H9 (cell line): ENCODE results near the gene JARID2. TPM values are rescaled to one million over a fixed set of nuclear protein-coding genes. Genes with fewer than 3 reads are reported as not detected.

ENCODE experiments used
- DNase-seq: peaks from one replicate; pipeline ENCODE4 v3.0.0-alpha.2; 2017
- H2AFZ ChIP-seq: one replicate; pipeline ENCODE4 v1.6.1; 2013; ENCODE audit warnings: mild to moderate bottlenecking, low read length, control low read depth, moderate library complexity
- H2AK5ac ChIP-seq: 2 replicates; pipeline ENCODE4 v1.6.1; 2013; ENCODE audit warnings: low read length, control low read depth, mixed read lengths; ENCODE audit not compliant: insufficient read length
- H2BK120ac ChIP-seq: one replicate; pipeline ENCODE4 v1.6.1; 2013; ENCODE audit warnings: low read depth, mild to moderate bottlenecking, low read length, control low read depth, inconsistent platforms; ENCODE audit not compliant: poor library complexity, severe bottlenecking
- H2BK12ac ChIP-seq: 2 replicates; pipeline ENCODE4 v1.6.1; 2013; ENCODE audit warnings: low read length, control low read depth, mixed read lengths, low read depth; ENCODE audit not compliant: insufficient read length
- H2BK15ac ChIP-seq: 2 replicates; pipeline ENCODE4 v1.6.1; 2013; ENCODE audit warnings: low read depth, low read length, control low read depth
- H2BK20ac ChIP-seq: one replicate; pipeline ENCODE4 v1.6.1; 2013; ENCODE audit warnings: low read depth, mild to moderate bottlenecking, low read length, control low read depth, inconsistent platforms; ENCODE audit not compliant: poor library complexity, severe bottlenecking
- H2BK5ac ChIP-seq: 2 replicates; pipeline ENCODE4 v1.6.1; 2013; ENCODE audit warnings: low read length, control low read depth, mixed read lengths; ENCODE audit not compliant: insufficient read length
- H3K14ac ChIP-seq: 2 replicates; pipeline ENCODE4 v1.6.1; 2013; ENCODE audit warnings: low read length, control low read depth; ENCODE audit not compliant: insufficient read depth
- H3K18ac ChIP-seq: 2 replicates; pipeline ENCODE4 v1.6.1; 2013; ENCODE audit warnings: low read depth, mild to moderate bottlenecking, mixed read lengths, low read length, control low read depth; ENCODE audit not compliant: insufficient read length
- H3K23ac ChIP-seq: 2 replicates; pipeline ENCODE4 v1.6.1; 2013; ENCODE audit warnings: low read length, control low read depth, mixed read lengths, low read depth; ENCODE audit not compliant: insufficient read length
- H3K23me2 ChIP-seq: 2 replicates; pipeline ENCODE4 v1.6.1; 2013; ENCODE audit warnings: low read depth, mild to moderate bottlenecking, mixed read lengths, low read length, control low read depth; ENCODE audit not compliant: insufficient read length, poor library complexity, severe bottlenecking
- H3K27ac ChIP-seq: 2 replicates; pipeline ENCODE4 v1.5.1; 2013; ENCODE audit warnings: low read length, control low read depth, mixed read lengths, low read depth; ENCODE audit not compliant: insufficient read length
- H3K27me3 ChIP-seq: 2 replicates; pipeline ENCODE4 v1.6.1; 2013; ENCODE audit warnings: low read length, control low read depth, inconsistent platforms; ENCODE audit not compliant: insufficient read depth
- H3K4ac ChIP-seq: 2 replicates; pipeline ENCODE4 v1.6.1; 2013; ENCODE audit warnings: low read depth, mild to moderate bottlenecking, control low read depth, inconsistent platforms, low read length, moderate library complexity
- H3K4me1 ChIP-seq: 2 replicates; pipeline ENCODE4 v1.6.1; 2013; ENCODE audit warnings: low read length, control low read depth, inconsistent platforms; ENCODE audit not compliant: insufficient read depth
- H3K4me2 ChIP-seq: 2 replicates; pipeline ENCODE4 v1.6.1; 2013; ENCODE audit warnings: low read length, control low read depth, mixed read lengths; ENCODE audit not compliant: insufficient read length, insufficient read depth
- H3K56ac ChIP-seq: 2 replicates; pipeline ENCODE4 v1.6.1; 2013; ENCODE audit warnings: low read depth, mild to moderate bottlenecking, mixed read lengths, low read length, control low read depth; ENCODE audit not compliant: insufficient read length
- H3K79me1 ChIP-seq: 2 replicates; pipeline ENCODE4 v1.6.1; 2013; ENCODE audit warnings: low read depth, mild to moderate bottlenecking, moderate library complexity, low read length, control low read depth, inconsistent platforms; ENCODE audit not compliant: insufficient read depth, poor library complexity, severe bottlenecking
- H3K79me2 ChIP-seq: 2 replicates; pipeline ENCODE4 v1.6.1; 2013; ENCODE audit warnings: low read length, control low read depth, inconsistent platforms; ENCODE audit not compliant: insufficient read depth
- H3K9ac ChIP-seq: 2 replicates; pipeline ENCODE4 v1.6.1; 2013; ENCODE audit warnings: low read length, control low read depth, mixed read lengths; ENCODE audit not compliant: insufficient read length; ENCODE audit errors: extremely low read depth
- H3K9me3 ChIP-seq: one replicate; pipeline ENCODE4 v1.6.1; 2013; ENCODE audit warnings: low read depth, low read length, inconsistent platforms; ENCODE audit not compliant: control insufficient read depth
- H3T11ph ChIP-seq: one replicate; pipeline ENCODE4 v1.6.1; 2013; ENCODE audit warnings: mild to moderate bottlenecking, low read length, control low read depth, inconsistent platforms
- H4K20me1 ChIP-seq: one replicate; pipeline ENCODE4 v1.6.1; 2013; ENCODE audit not compliant: control insufficient read depth, insufficient read length, insufficient read depth
- H4K5ac ChIP-seq: 2 replicates; pipeline ENCODE4 v1.6.1; 2013; ENCODE audit warnings: low read depth, mild to moderate bottlenecking, mixed read lengths, low read length, control low read depth; ENCODE audit not compliant: insufficient read length
- H4K8ac ChIP-seq: replicated peaks from 2 replicates; pipeline ENCODE4 v1.6.1; 2013; ENCODE audit warnings: low read length, control low read depth, mixed read lengths, low read depth; ENCODE audit not compliant: insufficient read length
- H4K91ac ChIP-seq: 2 replicates; pipeline ENCODE4 v1.6.1; 2013; ENCODE audit warnings: low read depth, mild to moderate bottlenecking, moderate library complexity, mixed read lengths, low read length, control low read depth; ENCODE audit not compliant: insufficient read length
- H3K27ac Mint-ChIP-seq, 3 experiments: 2 replicates in 2 of 3; 3 replicates in 1 of 3; pipeline ENCODE4 v1.8.0; 2020 to 2021; ENCODE audit warnings: mixed read lengths in 3 of 3, mild to moderate bottlenecking in 1 of 3, moderate library complexity in 1 of 3
- H3K27me3 Mint-ChIP-seq: 2 replicates; pipeline ENCODE4 v1.8.0; 2021; ENCODE audit warnings: low read depth, mild to moderate bottlenecking, moderate library complexity, mixed read lengths
- H3K36me3 Mint-ChIP-seq, 3 experiments: 2 replicates in 2 of 3; 3 replicates in 1 of 3; pipeline ENCODE4 v1.8.0; 2020 to 2021; ENCODE audit warnings: low read depth in 3 of 3, mixed read lengths in 3 of 3; ENCODE audit not compliant: insufficient read depth in 1 of 3
- H3K4me1 Mint-ChIP-seq, 2 experiments: 2 replicates each; pipeline ENCODE4 v1.8.0; 2020; ENCODE audit warnings: mixed read lengths in 2 of 2
- H3K4me3 Mint-ChIP-seq, 2 experiments: 2 replicates in 1 of 2; 3 replicates in 1 of 2; pipeline ENCODE4 v1.8.0; 2020 to 2021; ENCODE audit warnings: mild to moderate bottlenecking in 2 of 2, mixed read lengths in 2 of 2, moderate library complexity in 1 of 2
- H3K9me3 Mint-ChIP-seq, 2 experiments: 2 replicates in 1 of 2; 3 replicates in 1 of 2; pipeline ENCODE4 v1.8.0; 2020; ENCODE audit warnings: mild to moderate bottlenecking in 2 of 2, mixed read lengths in 2 of 2, moderate library complexity in 1 of 2
- WGBS: extraction: QIAGEN DNeasy Blood & Tissue Kit; methylation state at CpG from one replicate; pipeline ENCODE4 v1.1.7; 2013; ENCODE audit warnings: missing lambda C conversion rate, low lambda C conversion rate, mixed read lengths; ENCODE audit not compliant: insufficient read length; ENCODE audit errors: extremely low coverage; 5-methylcytosine and 5-hydroxymethylcytosine counted together
- total RNA-seq: library from RNA; stranded (reverse); gene quantifications from 2 replicates; pipeline ENCODE4 v1.2.1, GENCODE V29; 2021
- TF ChIP-seq, protein P1 (sequence below): fragments of 200-600 bp; sonication (generic); conservative IDR thresholded peaks from 3 replicates; pipeline ENCODE4 v1.8.0; 2021; ENCODE audit warnings: antibody characterized with exemption, mild to moderate bottlenecking

The JARID2 gene
- total RNA-seq, 1 experiment from 2014 or later: 174 TPM

DNA sequence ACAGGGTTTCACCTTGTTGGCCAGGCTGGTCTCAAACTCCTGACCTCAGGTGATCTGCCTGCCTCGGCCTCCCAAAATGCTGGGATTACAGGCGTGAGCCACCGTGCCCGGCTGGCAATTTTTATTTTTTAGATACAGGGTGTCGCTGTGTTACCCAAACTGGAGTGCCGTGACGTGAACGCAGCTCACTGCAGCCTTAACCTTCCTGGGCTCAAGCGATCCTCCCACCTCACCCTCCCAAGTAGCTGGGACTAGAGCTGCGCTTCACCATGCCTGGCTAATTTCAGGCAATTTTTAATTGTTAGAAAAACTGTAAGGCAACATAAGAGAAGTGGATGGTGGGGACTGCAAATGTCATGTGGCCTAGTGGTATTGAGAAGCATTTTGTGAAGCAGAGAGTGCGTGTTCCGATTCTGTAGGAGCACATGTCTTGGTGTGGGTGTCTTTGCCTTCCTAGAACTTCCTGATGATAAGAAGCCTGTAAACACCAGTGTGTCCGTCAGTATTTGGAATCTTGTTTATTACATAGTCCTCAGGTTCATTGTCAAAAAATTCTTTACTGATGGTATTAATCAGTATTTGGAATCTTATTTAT, 18.0 kb downstream of the JARID2 start:
- H3K4me2 ChIP-seq: peak overlapping the region; percentile 83
- no peak overlapping the region for H4K8ac ChIP-seq
- H4K5ac ChIP-seq: no peak overlapping the region
- no peak for DNase-seq
- H3K27me3 Mint-ChIP-seq: no peaks in the 10 kb centered on the region
- H3K27me3 ChIP-seq: no peaks in the 10 kb centered on the region
- H2BK20ac ChIP-seq: no peak overlapping the region
- H3K9me3 ChIP-seq: no peaks in the 10 kb centered on the region
- H3K4ac ChIP-seq: no peak overlapping the region
- H3K23ac ChIP-seq: no peak overlapping the region
- no peak overlapping the region for H2BK120ac ChIP-seq
- H2BK12ac ChIP-seq: no peak overlapping the region
- no peak overlapping the region for H3K9ac ChIP-seq
- H3K27ac Mint-ChIP-seq: peak overlapping the region; percentile 2 to 98 (median 88); a peak in 5 of 7 replicates
- H3K4me1 ChIP-seq: peaks cover 39% of the 10 kb centered on the region
- no peak overlapping the region for H3K14ac ChIP-seq
- H2BK5ac ChIP-seq: no peak overlapping the region
- no peaks in the 10 kb centered on the region for H4K20me1 ChIP-seq
- H4K91ac ChIP-seq: no peak overlapping the region
- peaks cover 0 to 22% (median 10%) of the 10 kb centered on the region in 3 experiments; a peak in 4 of 7 replicates for H3K36me3 Mint-ChIP-seq
- no peak overlapping the region for H2AFZ ChIP-seq
- no CpG with 5 or more reads among the region's 13 CpGs for WGBS
- H3K56ac ChIP-seq: no peak overlapping the region
- no peak overlapping the region for H3K18ac ChIP-seq
- no peak overlapping the region for H3T11ph ChIP-seq
- H3K4me3 Mint-ChIP-seq: peak overlapping the region; percentile 46 to 76; a peak in 4 of 5 replicates
- H3K27ac ChIP-seq: no peak overlapping the region
- no peak overlapping the region for H2AK5ac ChIP-seq
- peaks cover 93% of the 10 kb centered on the region for H3K79me2 ChIP-seq
- peaks cover 91 to 95% of the 10 kb centered on the region in 2 experiments for H3K4me1 Mint-ChIP-seq
- H3K9me3 Mint-ChIP-seq: no peaks in the 10 kb centered on the region
- TF ChIP-seq, protein P1, sequence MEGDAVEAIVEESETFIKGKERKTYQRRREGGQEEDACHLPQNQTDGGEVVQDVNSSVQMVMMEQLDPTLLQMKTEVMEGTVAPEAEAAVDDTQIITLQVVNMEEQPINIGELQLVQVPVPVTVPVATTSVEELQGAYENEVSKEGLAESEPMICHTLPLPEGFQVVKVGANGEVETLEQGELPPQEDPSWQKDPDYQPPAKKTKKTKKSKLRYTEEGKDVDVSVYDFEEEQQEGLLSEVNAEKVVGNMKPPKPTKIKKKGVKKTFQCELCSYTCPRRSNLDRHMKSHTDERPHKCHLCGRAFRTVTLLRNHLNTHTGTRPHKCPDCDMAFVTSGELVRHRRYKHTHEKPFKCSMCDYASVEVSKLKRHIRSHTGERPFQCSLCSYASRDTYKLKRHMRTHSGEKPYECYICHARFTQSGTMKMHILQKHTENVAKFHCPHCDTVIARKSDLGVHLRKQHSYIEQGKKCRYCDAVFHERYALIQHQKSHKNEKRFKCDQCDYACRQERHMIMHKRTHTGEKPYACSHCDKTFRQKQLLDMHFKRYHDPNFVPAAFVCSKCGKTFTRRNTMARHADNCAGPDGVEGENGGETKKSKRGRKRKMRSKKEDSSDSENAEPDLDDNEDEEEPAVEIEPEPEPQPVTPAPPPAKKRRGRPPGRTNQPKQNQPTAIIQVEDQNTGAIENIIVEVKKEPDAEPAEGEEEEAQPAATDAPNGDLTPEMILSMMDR: no peak
- no peaks in the 10 kb centered on the region for H3K79me1 ChIP-seq
- H2BK15ac ChIP-seq: no peak overlapping the region
- peaks cover 6% of the 10 kb centered on the region for H3K23me2 ChIP-seq
